ENCODE data around the gene MT3. TPM values are rescaled to one million over a fixed set of nuclear protein-coding genes. Genes with fewer than 3 reads are reported as not detected.

Gene MT3
- total RNA-seq, 1 experiment from 2014 or later, result not detected

DNA sequence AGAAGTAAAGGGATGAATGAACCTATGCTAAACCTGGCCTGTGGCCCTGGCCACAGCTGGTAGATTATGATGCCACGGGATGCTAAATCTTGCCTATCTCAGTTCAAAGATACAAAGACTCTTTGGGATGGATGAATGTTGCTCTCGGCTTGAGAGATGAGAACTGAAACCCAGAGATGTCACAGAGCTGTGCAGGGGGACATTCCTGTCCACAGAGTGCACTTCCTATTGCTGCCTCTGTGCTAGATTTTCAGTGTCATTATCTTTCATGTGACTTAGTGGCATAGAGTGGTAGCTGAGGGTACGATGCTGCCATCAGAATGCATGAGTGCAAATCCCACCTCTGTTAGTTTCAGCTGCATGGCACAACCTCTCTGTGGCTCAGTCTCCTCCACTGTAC is 40.8 kb downstream of the MT3 start:
- DNase-seq (ENCODE audit: low spot score), result no peak

DNA sequence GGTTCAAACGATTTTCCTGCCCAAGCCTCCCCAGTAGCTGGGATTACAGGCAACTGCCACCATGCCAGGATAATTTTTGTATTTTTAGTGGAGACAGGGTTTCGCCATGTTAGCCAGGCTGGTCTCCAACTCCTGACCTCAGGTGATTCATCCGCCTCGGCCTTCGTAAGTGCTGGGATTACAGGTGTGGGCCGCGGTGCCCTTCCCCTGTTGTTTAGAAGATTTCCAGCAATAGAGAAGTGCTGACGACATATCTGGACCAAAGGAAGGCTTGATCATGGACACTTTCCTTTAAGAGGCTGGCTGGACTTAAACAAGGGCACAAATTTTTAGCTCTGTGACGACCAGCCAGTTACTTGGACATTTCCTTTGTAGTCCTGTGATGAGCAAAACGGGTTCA is 41.9 kb downstream of the MT3 start:
- no peak for DNase-seq (ENCODE audit: low spot score)

DNA sequence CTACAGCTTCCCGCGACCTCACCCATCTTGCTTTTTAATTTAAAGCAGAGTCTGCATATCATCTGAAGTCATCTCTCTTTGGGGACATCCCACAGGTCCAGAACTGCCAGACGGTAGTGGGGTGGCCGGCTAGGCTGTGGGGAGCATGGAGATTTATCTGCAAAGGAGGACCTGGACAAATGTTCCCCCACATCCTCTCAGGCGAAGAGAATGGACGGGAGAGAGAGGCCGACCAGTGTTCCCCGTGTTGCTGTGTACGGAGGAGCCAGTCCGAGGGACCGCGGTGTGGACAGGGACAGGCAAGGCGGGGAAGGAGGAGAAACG is 42.5 kb downstream of the MT3 start:
- no peak for DNase-seq (ENCODE audit: low spot score)

DNA sequence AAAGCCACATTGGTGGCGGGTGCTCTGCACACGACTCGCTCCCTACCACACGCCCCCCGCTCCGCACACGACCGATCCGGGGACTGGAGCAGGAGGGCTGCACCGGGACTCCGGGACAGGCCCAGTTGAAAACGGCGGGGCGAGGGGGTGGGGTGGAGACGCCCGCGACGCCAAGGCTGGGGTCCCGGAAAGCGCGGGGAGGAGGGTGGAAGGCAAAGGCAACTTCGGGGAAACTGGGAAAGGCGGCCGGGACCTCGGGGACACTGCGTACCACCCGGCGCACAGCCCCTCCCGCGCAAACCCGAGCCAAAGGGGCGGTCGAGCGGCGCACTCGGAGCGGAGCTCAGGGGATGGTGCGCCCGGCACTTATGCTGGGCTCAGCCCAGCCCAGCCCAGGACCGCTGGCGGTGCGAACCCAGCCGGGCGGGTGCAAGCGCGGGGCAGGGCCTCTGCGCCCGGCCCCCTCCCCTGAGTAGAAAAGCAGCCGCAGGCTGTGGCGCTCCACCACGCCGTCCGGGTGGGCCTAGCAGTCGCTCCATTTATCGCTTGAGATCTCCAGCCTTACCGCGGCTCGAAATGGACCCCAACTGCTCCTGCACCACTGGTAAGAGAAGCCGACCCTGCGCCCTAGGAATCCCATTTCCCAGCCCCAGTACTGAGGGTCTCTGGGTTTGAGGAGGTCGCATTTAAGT is 43.0 kb downstream of the MT3 start, which contains the start of gene MT1M:
Gene MT1M, plus strand, starts transcription at position 504 of the 692 bp plus-strand sequence. Its CDS starts 73 bp downstream, at position 577.
- no peak for DNase-seq (ENCODE audit: low spot score)

DNA sequence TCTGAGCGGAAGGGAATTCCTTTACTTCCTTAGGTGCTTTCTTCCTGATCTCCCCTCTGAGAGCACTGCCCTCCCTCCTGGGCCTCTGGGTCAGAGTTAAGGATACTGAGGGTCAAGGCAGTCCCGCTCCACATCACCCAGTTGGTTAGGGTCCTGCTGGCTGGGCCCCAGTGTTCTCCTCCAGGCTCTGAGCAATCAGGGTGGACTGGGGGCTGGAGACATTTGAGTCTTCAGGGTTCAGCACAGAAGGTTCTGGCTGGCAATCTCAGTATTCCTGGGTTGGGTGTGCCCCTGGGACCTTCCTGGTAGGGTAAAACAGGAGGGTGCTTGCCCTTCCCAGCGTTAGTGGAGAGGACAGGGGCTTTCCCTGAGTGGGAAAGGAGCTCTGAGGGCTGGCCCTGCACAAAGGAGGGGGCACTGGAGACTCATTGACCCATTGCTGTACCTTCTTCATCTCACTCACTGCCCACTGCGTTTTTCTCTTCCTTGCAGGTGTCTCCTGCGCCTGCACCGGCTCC is 43.6 kb downstream of the MT3 start:
- no peak for DNase-seq (ENCODE audit: low spot score)

DNA sequence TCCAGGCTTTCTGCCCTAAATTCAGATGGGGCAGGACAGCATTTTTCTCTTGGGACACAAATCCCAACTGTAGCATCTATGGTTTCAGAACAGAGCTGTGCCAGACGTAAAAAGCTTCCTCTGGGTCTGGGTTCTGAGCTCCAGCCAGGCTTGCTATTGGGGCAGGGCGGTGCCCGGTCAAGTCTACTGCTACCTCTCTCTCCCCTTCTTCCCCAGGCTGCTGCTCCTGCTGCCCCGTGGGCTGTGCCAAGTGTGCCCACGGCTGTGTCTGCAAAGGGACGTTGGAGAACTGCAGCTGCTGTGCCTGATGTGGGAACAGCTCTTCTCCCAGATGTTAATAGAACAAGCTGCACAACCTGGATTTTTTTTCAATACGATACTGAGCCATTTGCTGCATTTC is 44.2 kb downstream of the MT3 start:
- no peak for DNase-seq (ENCODE audit: low spot score)

DNA sequence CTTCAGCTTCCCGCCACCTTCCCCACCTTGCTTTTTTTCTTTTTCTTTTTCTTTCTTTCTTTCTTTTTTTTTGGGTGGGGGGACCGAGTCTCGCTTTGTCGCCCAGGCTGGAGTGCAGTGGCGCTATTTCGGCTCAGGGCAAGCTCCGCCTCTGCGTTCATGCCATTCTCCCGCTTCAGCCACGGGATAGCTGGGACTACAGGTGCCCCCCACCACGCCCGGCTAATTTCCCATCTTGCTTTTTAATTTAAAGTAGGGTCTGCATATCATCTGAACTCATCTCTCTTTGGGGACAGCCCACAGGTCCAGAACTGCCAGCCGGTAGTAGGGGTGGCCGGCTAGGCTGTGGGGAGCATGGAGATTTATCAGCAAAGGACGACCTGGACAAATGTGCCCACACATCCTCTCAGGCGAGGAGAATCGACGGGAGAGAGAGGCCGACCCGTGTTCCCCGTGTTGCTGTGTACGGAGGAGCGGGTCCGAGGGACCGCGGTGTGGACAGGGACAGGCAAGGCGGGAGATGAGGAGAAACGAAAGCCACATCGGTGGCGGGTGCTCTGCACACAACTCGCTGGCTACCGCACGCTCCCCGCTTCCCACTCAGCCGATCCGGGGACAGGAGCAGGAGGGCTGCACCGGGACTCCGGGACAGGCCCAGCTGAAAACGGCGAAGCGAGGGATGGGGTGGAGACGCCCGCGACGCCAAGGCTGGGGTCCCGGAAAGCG is 45.5 kb downstream of the MT3 start:
- DNase-seq (ENCODE audit: low spot score), result no peak

DNA sequence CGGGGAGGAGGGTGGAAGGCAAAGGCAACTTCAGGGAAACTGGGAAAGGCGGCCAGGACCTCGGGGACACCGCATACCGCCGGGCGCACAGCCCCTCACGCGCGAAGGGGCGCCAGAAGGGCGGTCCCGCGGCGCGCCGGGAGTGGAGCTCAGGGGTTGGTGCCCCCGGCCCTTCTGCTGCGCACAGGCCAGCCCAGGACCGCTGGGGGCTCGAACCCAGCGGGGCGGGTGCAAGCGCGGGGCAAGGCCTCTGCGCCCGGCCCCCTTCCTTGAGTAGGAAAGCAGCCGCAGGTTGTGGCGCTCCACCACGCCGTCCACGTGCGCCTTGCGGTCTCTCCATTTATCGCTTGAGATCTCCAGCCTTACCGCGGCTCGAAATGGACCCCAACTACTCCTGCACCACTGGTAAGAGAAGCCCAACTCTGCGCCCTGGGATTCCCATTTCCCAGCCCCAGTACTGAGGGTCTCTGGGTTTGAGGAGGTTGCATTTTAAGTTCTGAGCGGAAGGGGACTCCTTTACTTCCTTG is 46.2 kb downstream of the MT3 start:
- no peak for DNase-seq (ENCODE audit: low spot score)

DNA sequence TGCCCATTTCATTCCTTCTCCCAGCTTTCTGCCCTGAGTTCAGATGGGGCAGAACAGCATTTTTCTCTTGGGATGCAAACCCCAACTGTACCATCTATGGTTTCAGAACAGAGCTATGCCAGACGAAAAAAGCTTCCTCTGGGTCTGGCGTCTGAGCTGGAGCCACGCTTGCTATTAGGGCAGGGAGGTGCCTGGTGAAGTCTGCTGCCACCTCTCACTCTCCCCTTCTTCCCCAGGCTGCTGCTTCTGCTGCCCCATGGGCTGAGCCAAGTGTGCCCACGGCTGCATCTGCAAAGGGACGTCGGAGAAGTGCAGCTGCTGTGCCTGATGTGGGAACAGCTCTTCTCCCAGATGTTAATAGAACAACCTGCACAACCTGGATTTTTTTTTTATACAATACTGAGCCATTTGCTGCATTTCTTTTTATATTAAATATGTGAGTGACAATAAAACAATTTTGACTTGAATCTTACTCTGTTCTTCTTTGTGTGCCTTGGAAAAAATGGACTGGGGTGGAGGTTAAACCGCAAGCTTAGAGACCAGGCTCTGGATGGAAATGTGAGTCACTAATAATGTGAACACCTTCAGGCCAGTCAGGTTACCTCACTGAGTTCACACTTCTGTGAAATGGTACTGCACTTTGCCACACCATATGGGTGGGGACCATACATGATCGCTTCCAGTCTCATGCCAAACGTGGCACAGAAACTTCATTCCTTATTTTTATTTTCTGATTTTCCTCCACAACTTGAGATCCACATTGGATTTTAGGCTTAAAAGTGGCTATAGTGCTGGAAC is 47.5 kb downstream of the MT3 start:
- DNase-seq (ENCODE audit: low spot score), result no peak

DNA sequence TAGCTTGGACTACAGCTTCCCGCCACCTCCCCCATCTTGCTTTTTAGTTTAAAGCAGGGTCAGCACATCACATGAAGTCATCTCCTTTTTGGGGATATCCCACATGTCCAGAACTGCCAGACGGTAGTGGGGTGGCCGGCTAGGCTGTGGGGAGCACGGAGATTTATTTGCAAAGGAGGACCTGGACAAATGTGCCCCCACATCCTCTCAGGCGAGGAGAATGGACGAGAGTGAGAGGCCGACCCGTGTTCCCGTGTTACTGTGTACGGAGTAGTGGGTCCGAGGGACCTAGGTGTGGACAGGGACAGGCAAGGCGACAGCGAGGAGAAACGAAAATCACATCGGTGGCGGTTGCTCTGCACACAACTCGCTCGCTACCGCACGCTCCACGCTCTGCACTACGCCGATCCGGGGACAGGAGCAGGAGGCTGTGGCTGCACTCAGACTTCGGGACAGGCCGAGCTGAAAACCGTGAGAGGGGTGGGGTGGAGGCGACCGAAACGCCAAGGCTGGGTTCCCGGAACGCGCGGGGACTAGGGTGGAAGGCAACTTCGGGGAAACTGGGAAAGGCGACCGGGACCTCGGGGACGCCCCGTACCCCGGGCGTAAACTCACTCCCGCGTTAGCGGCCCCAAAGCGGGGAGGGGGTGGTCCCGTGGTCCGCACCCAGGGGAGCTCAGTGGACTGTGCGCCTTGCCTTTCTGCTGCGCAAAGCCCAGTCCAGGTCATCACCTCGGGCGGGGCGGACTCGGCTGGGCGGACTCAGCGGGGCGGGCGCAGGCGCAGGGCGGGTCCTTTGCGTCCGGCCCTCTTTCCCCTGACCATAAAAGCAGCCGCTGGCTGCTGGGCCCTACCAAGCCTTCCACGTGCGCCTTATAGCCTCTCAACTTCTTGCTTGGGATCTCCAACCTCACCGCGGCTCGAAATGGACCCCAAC is 48.8 kb downstream of the MT3 start, which contains the start of gene MT1A:
Gene MT1A, plus strand, starts transcription at position 853 of the 937 bp plus-strand sequence. Its CDS starts 73 bp downstream, at position 926.
- DNase-seq (ENCODE audit: low spot score), result no peak

DNA sequence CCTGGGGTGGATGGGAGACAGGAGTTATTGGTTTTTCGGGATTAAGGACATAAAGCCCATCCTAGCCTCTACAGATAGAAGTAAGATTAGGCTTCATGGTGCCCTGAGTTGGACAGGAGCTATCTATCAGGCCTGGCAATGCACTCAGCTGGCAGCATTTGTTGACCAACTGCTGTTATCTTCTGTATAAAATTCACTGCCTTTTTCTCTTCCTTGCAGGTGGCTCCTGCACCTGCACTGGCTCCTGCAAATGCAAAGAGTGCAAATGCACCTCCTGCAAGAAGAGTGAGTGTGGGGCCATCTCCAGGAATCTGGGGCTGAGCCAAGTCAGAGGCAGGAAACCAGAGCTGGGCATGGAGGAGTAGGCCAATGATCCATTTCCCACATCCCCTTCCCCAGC is 49.7 kb downstream of the MT3 start:
- no peak for DNase-seq (ENCODE audit: low spot score)

DNA sequence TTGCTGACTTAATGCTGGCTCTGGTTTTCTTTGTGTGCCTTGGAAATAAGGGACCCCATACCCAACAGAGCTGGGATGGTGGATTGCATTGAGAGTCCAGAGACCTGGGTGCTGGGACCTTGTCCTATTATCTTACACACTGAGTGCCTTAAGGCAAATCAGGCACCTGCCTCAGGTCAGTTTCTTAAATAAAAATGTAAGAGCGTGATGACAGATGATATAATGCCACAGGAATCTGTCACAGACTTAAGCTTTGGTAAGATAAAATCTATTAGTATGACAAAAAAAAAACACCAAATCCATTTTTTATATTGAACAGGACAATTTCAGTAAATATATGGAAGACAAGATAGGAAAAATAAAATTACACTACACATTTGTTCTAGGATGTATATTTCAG is 50.7 kb downstream of the MT3 start:
- DNase-seq (ENCODE audit: low spot score), result no peak

Other genes starting within 250 kb of the MT3 start
- gene AMFR, start 164.0 kb upstream of the MT3 start, total RNA-seq (2014; rRNA removed; shearing (Covaris generic)), result 79.7 and 87.8 TPM in 2 replicates
- gene NUDT21, start 138.2 kb upstream of the MT3 start, total RNA-seq (2014; rRNA removed; shearing (Covaris generic)), result 93.0 and 147 TPM in 2 replicates
- gene OGFOD1, start 138.0 kb upstream of the MT3 start, total RNA-seq (2014; rRNA removed; shearing (Covaris generic)), result 77.7 and 95.5 TPM in 2 replicates
- gene BBS2, start 69.5 kb upstream of the MT3 start, total RNA-seq (2014; rRNA removed; shearing (Covaris generic)), result 46.6 and 52.3 TPM in 2 replicates
- not detected in 2 replicates for gene MT4, start 24.5 kb upstream of the MT3 start, total RNA-seq (2014; rRNA removed; shearing (Covaris generic))
- 98.0 and 122 TPM in 2 replicates for gene MT2A, start 19.1 kb downstream of the MT3 start, total RNA-seq (2014; rRNA removed; shearing (Covaris generic))
- gene MT1E, start 36.3 kb downstream of the MT3 start, total RNA-seq (2014; rRNA removed; shearing (Covaris generic)), result not detected in 2 replicates
- not detected in 2 replicates for gene MT1M, start 43.1 kb downstream of the MT3 start, total RNA-seq (2014; rRNA removed; shearing (Covaris generic))
- gene MT1A, start 49.1 kb downstream of the MT3 start, total RNA-seq (2014; rRNA removed; shearing (Covaris generic)), result not detected in 2 replicates
- not detected in 2 replicates for gene MT1B, start 62.4 kb downstream of the MT3 start, total RNA-seq (2014; rRNA removed; shearing (Covaris generic))
- gene MT1F, start 68.4 kb downstream of the MT3 start, total RNA-seq (2014; rRNA removed; shearing (Covaris generic)), result 0.14 TPM in 1 of 2 replicates, not detected in the other
- gene MT1G, start 78.5 kb downstream of the MT3 start, total RNA-seq (2014; rRNA removed; shearing (Covaris generic)), result not detected in 2 replicates
- gene MT1H, start 80.3 kb downstream of the MT3 start, total RNA-seq (2014; rRNA removed; shearing (Covaris generic)), result not detected in 2 replicates
- gene MT1X, start 92.9 kb downstream of the MT3 start, total RNA-seq (2014; rRNA removed; shearing (Covaris generic)), result 78.7 and 86.8 TPM in 2 replicates
- gene NUP93, start 140.6 kb downstream of the MT3 start, total RNA-seq (2014; rRNA removed; shearing (Covaris generic)), result 89.0 and 100 TPM in 2 replicates